ENCODE results near the gene ABCC6. TPM values are rescaled to one million over a fixed set of nuclear protein-coding genes. Genes with fewer than 3 reads are reported as not detected.
"Not testable (repeated sequence)": the region's sequence is repeated elsewhere in the genome, so short reads cannot be mapped to it uniquely, and the experiment has no call there.

Gene ABCC6
- total RNA-seq, 1 experiment from 2014 or later: 44.6 TPM

- no peak for TF ChIP-seq CTCF (IDR thresholded peaks at IDR 0.05; ENCODE audit: insufficient read depth in 1 of 2, low read depth in 1 of 2, low read length in 1 of 2, severe bottlenecking in 1 of 2, unreplicated experiment in 1 of 2)
- Histone ChIP-seq H3K9me3 (no peaks in the 10 kb centered on the region), H3K27me3 (replicated peaks; ENCODE audit: control insufficient read depth, insufficient read depth, low read length) (no peaks in the 10 kb centered on the region; the same call in 1 of the 2 replicates), H3K4me1 (no peaks in the 10 kb centered on the region), H3K4me3 (ENCODE audit: low read depth, low read length) (no peak overlapping the region), H3K36me3 (ENCODE audit: control insufficient read depth, insufficient read depth, low read length) (peaks cover 6% of the 10 kb centered on the region)
- no peak for DNase-seq
- POLR2A ChIA-PET: no interaction called here
- no peaks in the 10 kb centered on the region for H3K9me3 Mint-ChIP-seq (ENCODE audit: unreplicated experiment)
- BruUV-seq (replicated peaks): no TSS peak
- H3K27me3 Mint-ChIP-seq (ENCODE audit: insufficient read depth, unreplicated experiment): no peaks in the 10 kb centered on the region
- no peak overlapping the region for H3K4me3 Mint-ChIP-seq (ENCODE audit: unreplicated experiment)
- intact Hi-C loops (cut with micrococcal nuclease; ENCODE audit: unreplicated experiment): no loop called here
- no peak overlapping the region for H3K27ac Mint-ChIP-seq (ENCODE audit: unreplicated experiment)
- H3K4me1 Mint-ChIP-seq (ENCODE audit: low read depth, unreplicated experiment): no peaks in the 10 kb centered on the region
- CTCF ChIA-PET: no interaction called here
- H3K36me3 Mint-ChIP-seq (ENCODE audit: insufficient read depth, unreplicated experiment): peaks cover 40% of the 10 kb centered on the region
These were observed 68.1 kb downstream of the ABCC6 start for GRCh38 chr16:16155234-16155633.

- Mint-ChIP-seq H3K4me1 (ENCODE audit: low read depth, unreplicated experiment) (no peaks in the 10 kb centered on the region), H3K27ac (ENCODE audit: unreplicated experiment) (no peak overlapping the region), H3K27me3 (ENCODE audit: insufficient read depth, unreplicated experiment) (no peaks in the 10 kb centered on the region), H3K36me3 (ENCODE audit: insufficient read depth, unreplicated experiment) (peaks cover 34% of the 10 kb centered on the region), H3K9me3 (ENCODE audit: unreplicated experiment) (no peaks in the 10 kb centered on the region), H3K4me3 (ENCODE audit: unreplicated experiment) (no peak overlapping the region)
- Histone ChIP-seq H3K4me3 (ENCODE audit: low read depth, low read length) (no peak overlapping the region), H3K36me3 (ENCODE audit: control insufficient read depth, insufficient read depth, low read length) (peaks cover 6% of the 10 kb centered on the region), H3K9me3 (no peaks in the 10 kb centered on the region), H3K4me1 (no peaks in the 10 kb centered on the region), H3K27me3 (replicated peaks; ENCODE audit: control insufficient read depth, insufficient read depth, low read length) (no peaks in the 10 kb centered on the region; the same call in 1 of the 2 replicates)
- POLR2A ChIA-PET: no interaction called here
- no peak for DNase-seq
- intact Hi-C loops (cut with micrococcal nuclease; ENCODE audit: unreplicated experiment): no loop called here
- no TSS peak for BruUV-seq (replicated peaks)
- no peak for TF ChIP-seq CTCF (IDR thresholded peaks at IDR 0.05; ENCODE audit: insufficient read depth in 1 of 2, low read depth in 1 of 2, low read length in 1 of 2, severe bottlenecking in 1 of 2, unreplicated experiment in 1 of 2)
- CTCF ChIA-PET: no interaction called here
These were observed 68.9 kb downstream of the ABCC6 start for GRCh38 chr16:16154281-16154951.

GRCh38 chr16:16153000-16153399, 70.3 kb downstream of the ABCC6 start:
- H3K4me1 ChIP-seq; H3K4me3 ChIP-seq (ENCODE audit: low read depth, low read length); POLR2A ChIA-PET; BruUV-seq (replicated peaks); H3K9me3 ChIP-seq; intact Hi-C loops (cut with micrococcal nuclease; ENCODE audit: unreplicated experiment); H3K27me3 Mint-ChIP-seq (ENCODE audit: insufficient read depth, unreplicated experiment); H3K27ac Mint-ChIP-seq (ENCODE audit: unreplicated experiment); CTCF ChIA-PET; H3K4me3 Mint-ChIP-seq (ENCODE audit: unreplicated experiment); DNase-seq; H3K4me1 Mint-ChIP-seq (ENCODE audit: low read depth, unreplicated experiment); H3K36me3 ChIP-seq (ENCODE audit: control insufficient read depth, insufficient read depth, low read length); H3K27me3 ChIP-seq (replicated peaks; ENCODE audit: control insufficient read depth, insufficient read depth, low read length); H3K9me3 Mint-ChIP-seq (ENCODE audit: unreplicated experiment): not testable (repeated sequence)
- H3K36me3 Mint-ChIP-seq (ENCODE audit: insufficient read depth, unreplicated experiment): peaks cover 28% of the 10 kb centered on the region

Measured in Caco-2 (cell line).